22Rv1 (cell line): ENCODE results near the gene LINGO3.

Experiments used
- ZFX ChIP-seq: fragments of 450-650 bp; IDR thresholded peaks from 2 replicates; pipeline ENCODE4 v1.6.1; 2017; ENCODE audit warnings: antibody characterized with exemption, borderline replicate concordance
- TF ChIP-seq, protein P1 (sequence below): fragments of 450-650 bp; IDR thresholded peaks from 2 replicates; pipeline ENCODE4 v1.5.1; 2017; ENCODE audit warnings: mild to moderate bottlenecking

- TF ChIP-seq, protein P1, sequence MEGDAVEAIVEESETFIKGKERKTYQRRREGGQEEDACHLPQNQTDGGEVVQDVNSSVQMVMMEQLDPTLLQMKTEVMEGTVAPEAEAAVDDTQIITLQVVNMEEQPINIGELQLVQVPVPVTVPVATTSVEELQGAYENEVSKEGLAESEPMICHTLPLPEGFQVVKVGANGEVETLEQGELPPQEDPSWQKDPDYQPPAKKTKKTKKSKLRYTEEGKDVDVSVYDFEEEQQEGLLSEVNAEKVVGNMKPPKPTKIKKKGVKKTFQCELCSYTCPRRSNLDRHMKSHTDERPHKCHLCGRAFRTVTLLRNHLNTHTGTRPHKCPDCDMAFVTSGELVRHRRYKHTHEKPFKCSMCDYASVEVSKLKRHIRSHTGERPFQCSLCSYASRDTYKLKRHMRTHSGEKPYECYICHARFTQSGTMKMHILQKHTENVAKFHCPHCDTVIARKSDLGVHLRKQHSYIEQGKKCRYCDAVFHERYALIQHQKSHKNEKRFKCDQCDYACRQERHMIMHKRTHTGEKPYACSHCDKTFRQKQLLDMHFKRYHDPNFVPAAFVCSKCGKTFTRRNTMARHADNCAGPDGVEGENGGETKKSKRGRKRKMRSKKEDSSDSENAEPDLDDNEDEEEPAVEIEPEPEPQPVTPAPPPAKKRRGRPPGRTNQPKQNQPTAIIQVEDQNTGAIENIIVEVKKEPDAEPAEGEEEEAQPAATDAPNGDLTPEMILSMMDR, result no peak
- TF ChIP-seq ZFX, result no peak
Measured at GRCh38 chr19:2320049-2320448, 12.1 kb upstream of the LINGO3 start.
